ENCODE measurements around the gene EVA1A.

The EVA1A gene

GRCh38 chr2:75541430-75541829 lies 19.3 kb downstream of the EVA1A start:
- Histone ChIP-seq H3K9me3 (ENCODE audit: insufficient read depth, low read length) (no peaks in the 10 kb centered on the region), H3K27ac (ENCODE audit: low read depth, low read length) (no peak overlapping the region), H3K79me2 (ENCODE audit: insufficient read depth, low read length) (no peaks in the 10 kb centered on the region), H3F3A (ENCODE audit: insufficient read depth) (no peaks in the 10 kb centered on the region), H3K4me2 (ENCODE audit: low read depth, low read length, poor library complexity, severe bottlenecking) (no peak overlapping the region), H3K27me3 (ENCODE audit: low read length) (no peaks in the 10 kb centered on the region), H3K4me3 (ENCODE audit: insufficient read depth, low read length, poor library complexity, severe bottlenecking) (no peak overlapping the region), H4K20me1 (ENCODE audit: low read depth, low read length) (no peaks in the 10 kb centered on the region), H3K36me3 (ENCODE audit: low read length) (no peaks in the 10 kb centered on the region), H3K9ac (ENCODE audit: low read length) (no peak overlapping the region), H3K9me2 (replicated peaks; ENCODE audit: insufficient read depth, low read length) (no peaks in the 10 kb centered on the region), H2AFZ (ENCODE audit: low read depth, low read length, severe bottlenecking) (no peak overlapping the region)
- TF ChIP-seq CTCF (IDR thresholded peaks at IDR 0.05; ENCODE audit: insufficient read depth, low read length, poor library complexity, severe bottlenecking) (no peak), EZH2phosphoT487 (conservative IDR thresholded peaks at IDR 0.05; ENCODE audit: low read length) (no peak)

GRCh38 chr2:75540994-75541393 lies 19.7 kb downstream of the EVA1A start:
- Histone ChIP-seq H3K9ac (ENCODE audit: low read length) (no peak overlapping the region), H3K36me3 (ENCODE audit: low read length) (no peaks in the 10 kb centered on the region), H3K9me3 (ENCODE audit: insufficient read depth, low read length) (no peaks in the 10 kb centered on the region), H4K20me1 (ENCODE audit: low read depth, low read length) (no peaks in the 10 kb centered on the region), H3K27me3 (ENCODE audit: low read length) (no peaks in the 10 kb centered on the region), H3K4me2 (ENCODE audit: low read depth, low read length, poor library complexity, severe bottlenecking) (no peak overlapping the region), H2AFZ (ENCODE audit: low read depth, low read length, severe bottlenecking) (no peak overlapping the region), H3F3A (ENCODE audit: insufficient read depth) (no peaks in the 10 kb centered on the region), H3K79me2 (ENCODE audit: insufficient read depth, low read length) (no peaks in the 10 kb centered on the region), H3K27ac (ENCODE audit: low read depth, low read length) (no peak overlapping the region), H3K4me3 (ENCODE audit: insufficient read depth, low read length, poor library complexity, severe bottlenecking) (no peak overlapping the region), H3K9me2 (replicated peaks; ENCODE audit: insufficient read depth, low read length) (no peaks in the 10 kb centered on the region)
- no peak for TF ChIP-seq EZH2phosphoT487 (conservative IDR thresholded peaks at IDR 0.05; ENCODE audit: low read length)
- no peak for TF ChIP-seq CTCF (IDR thresholded peaks at IDR 0.05; ENCODE audit: insufficient read depth, low read length, poor library complexity, severe bottlenecking)

- H3K27ac ChIP-seq (ENCODE audit: low read depth, low read length) = no peak overlapping the region
- H3K9me2 ChIP-seq (replicated peaks; ENCODE audit: insufficient read depth, low read length) = no peaks in the 10 kb centered on the region
- H3K4me2 ChIP-seq (ENCODE audit: low read depth, low read length, poor library complexity, severe bottlenecking) = no peak overlapping the region
- H3K27me3 ChIP-seq (ENCODE audit: low read length) = no peaks in the 10 kb centered on the region
- H2AFZ ChIP-seq (ENCODE audit: low read depth, low read length, severe bottlenecking) = no peak overlapping the region
- no peaks in the 10 kb centered on the region for H4K20me1 ChIP-seq (ENCODE audit: low read depth, low read length)
- H3F3A ChIP-seq (ENCODE audit: insufficient read depth) = no peaks in the 10 kb centered on the region
- H3K36me3 ChIP-seq (ENCODE audit: low read length) = no peaks in the 10 kb centered on the region
- H3K9me3 ChIP-seq (ENCODE audit: insufficient read depth, low read length) = no peaks in the 10 kb centered on the region
- no peaks in the 10 kb centered on the region for H3K79me2 ChIP-seq (ENCODE audit: insufficient read depth, low read length)
- no peak overlapping the region for H3K4me3 ChIP-seq (ENCODE audit: insufficient read depth, low read length, poor library complexity, severe bottlenecking)
- no peak for TF ChIP-seq EZH2phosphoT487 (conservative IDR thresholded peaks at IDR 0.05; ENCODE audit: low read length)
- no peak for TF ChIP-seq CTCF (IDR thresholded peaks at IDR 0.05; ENCODE audit: insufficient read depth, low read length, poor library complexity, severe bottlenecking)
- H3K9ac ChIP-seq (ENCODE audit: low read length) = no peak overlapping the region
These were observed 20.6 kb downstream of the EVA1A start for GRCh38 chr2:75539955-75540716.
